Inferior parietal cortex (tissue), 1 donor: Measurements from ENCODE around the gene FER.
"Not testable (repeated sequence)": the region's sequence is repeated elsewhere in the genome, so short reads cannot be mapped to it uniquely, and the experiment has no call there.

Source experiments
- DNase-seq: peaks from one replicate; pipeline ENCODE4 v3.0.0-alpha.2; 2016; ENCODE audit errors: extremely low spot score

The FER gene

GRCh38 chr5:108957333-108957732 lies 209.6 kb downstream of the FER start:
- DNase-seq: no peak

GRCh38 chr5:108966910-108967309 lies 219.2 kb downstream of the FER start:
- no peak for DNase-seq

GRCh38 chr5:108974594-108974993 lies 226.9 kb downstream of the FER start:
- DNase-seq: no peak

- no peak for DNase-seq
These were observed 228.0 kb downstream of the FER start for GRCh38 chr5:108975697-108976096.

GRCh38 chr5:108983461-108984092 lies 235.9 kb downstream of the FER start:
- no peak for DNase-seq

GRCh38 chr5:108989761-108990392 lies 242.2 kb downstream of the FER start:
- DNase-seq: no peak

GRCh38 chr5:108992396-108993085 lies 244.8 kb downstream of the FER start:
- not testable (repeated sequence) for DNase-seq

GRCh38 chr5:108993440-108993839 lies 245.7 kb downstream of the FER start:
- not testable (repeated sequence) for DNase-seq

GRCh38 chr5:108997720-108998119 lies 250.0 kb downstream of the FER start:
- DNase-seq: no peak

- no peak for DNase-seq
These were observed 250.5 kb downstream of the FER start for GRCh38 chr5:108998216-108998615.

GRCh38 chr5:109003928-109004327 lies 256.2 kb downstream of the FER start:
- DNase-seq: no peak

GRCh38 chr5:109005297-109006009 lies 257.8 kb downstream of the FER start:
- DNase-seq: no peak

GRCh38 chr5:109006129-109006528 lies 258.4 kb downstream of the FER start:
- DNase-seq: no peak

GRCh38 chr5:109016300-109016699 lies 268.6 kb downstream of the FER start:
- DNase-seq: no peak

- DNase-seq: no peak
These were observed 274.4 kb downstream of the FER start for GRCh38 chr5:109022056-109022455.

GRCh38 chr5:109025729-109026128 lies 278.0 kb downstream of the FER start:
- not testable (repeated sequence) for DNase-seq

GRCh38 chr5:109027983-109028607 lies 280.4 kb downstream of the FER start:
- DNase-seq: no peak

GRCh38 chr5:109028608-109029299 lies 281.1 kb downstream of the FER start:
- no peak for DNase-seq

GRCh38 chr5:109029847-109030246 lies 282.1 kb downstream of the FER start:
- DNase-seq: no peak

GRCh38 chr5:109030360-109031143 lies 282.9 kb downstream of the FER start:
- DNase-seq: no peak

- no peak for DNase-seq
These were observed 286.6 kb downstream of the FER start for GRCh38 chr5:109034306-109034705.
